GM19328 (cell line): ENCODE results near the gene PDZRN3.

ENCODE experiments used
- ATAC-seq: cut with Tn5 transposase; IDR thresholded peaks from one replicate; pipeline ENCODE4 v1.9.1; 2021; ENCODE audit warnings: mild to moderate bottlenecking, moderate library complexity; ENCODE audit not compliant: unreplicated experiment

Gene PDZRN3

DNA sequence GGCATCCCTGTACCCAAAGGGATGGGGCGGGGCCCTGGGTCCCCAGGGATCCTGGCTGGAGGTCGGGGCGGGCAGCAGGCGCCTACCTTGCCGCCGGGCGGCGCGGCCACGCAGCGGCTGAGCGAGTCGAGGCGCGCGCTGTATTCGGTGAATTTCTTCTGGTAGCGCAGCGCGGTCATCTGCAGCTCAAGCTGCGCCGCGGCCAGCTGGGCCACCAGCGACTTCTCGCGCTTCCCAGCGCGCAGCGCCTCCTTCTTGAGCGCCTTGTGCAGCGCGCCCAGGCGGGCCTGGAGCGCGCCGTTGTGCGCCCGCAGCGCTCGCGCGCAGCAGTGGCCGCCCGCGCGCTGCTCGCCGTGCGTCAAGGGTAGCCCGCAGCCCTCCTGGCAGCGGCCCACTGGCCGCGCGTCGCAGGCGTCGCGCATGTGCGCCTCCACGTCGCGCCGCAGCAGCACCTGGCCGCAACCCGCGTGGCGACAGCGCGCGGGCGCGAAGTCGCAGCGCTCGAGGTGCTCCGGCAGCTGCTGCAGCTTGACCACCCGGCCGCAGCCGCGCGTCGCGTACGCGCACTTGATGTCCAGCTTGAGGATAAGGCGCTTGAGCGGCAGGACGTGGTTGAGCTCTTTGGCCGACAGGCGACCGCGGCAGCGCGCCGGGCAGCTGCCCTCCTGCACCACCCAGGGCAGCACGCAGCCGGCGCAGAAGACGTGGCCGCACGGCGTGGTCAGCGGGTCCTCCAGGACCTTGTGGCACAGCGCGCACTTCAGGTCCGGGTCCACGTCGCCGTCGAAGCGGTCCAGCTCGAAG lies 522 bp downstream of the PDZRN3 start:
- no peak for ATAC-seq

DNA sequence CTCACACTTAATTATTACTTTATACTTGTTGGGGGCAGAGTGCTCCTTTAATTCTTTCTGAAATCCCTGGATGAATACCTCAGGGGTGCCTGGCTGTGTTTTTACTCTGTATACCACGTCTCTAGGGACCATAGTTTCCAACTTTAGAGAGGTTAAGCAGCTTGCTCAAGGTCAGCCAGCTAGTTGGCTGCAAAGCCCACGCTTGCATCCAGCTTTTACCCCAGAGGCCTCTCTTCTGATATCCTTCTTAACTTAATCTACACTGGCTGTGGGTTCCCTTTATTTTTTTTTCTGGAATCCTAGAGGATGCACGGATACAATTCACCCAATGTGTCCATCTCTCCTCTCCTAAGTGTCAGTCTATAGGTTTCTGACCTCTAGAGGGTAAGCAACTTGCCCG lies 1.4 kb downstream of the PDZRN3 start:
- no peak for ATAC-seq

DNA sequence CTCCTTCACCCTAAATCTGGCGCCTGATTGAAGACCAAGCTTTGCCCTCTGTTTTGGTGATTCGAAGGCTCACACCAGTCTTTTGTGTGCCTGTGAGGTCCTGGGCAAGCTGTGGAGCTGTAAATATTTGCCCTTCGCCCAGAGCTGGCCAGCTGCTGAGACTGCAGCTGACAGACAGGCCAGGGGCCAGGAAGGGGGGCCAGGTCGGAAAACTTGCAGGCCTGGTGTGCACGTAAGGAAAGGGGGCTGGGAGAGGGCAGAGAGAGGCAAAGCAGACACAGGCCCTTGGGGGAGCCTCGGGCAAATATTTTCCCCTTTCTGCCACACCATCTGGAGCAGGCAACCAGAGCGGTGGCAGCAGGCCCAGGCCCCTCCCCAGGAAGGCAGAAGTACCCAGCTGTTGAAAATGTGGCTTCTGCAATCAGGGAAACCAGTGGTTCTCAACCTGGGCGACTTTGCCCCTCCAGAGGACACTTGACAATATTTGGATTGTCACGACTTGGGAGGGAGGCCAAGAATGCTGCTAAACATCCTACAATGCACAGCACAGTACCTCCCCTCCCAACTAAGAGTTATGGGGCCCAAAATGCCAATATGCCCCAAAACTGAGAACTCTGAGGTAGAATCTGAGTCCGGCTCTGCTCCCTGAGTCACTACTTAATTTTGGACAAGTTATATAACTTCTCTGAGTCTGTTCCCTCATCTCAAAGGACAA lies 2.5 kb downstream of the PDZRN3 start:
- no peak for ATAC-seq

DNA sequence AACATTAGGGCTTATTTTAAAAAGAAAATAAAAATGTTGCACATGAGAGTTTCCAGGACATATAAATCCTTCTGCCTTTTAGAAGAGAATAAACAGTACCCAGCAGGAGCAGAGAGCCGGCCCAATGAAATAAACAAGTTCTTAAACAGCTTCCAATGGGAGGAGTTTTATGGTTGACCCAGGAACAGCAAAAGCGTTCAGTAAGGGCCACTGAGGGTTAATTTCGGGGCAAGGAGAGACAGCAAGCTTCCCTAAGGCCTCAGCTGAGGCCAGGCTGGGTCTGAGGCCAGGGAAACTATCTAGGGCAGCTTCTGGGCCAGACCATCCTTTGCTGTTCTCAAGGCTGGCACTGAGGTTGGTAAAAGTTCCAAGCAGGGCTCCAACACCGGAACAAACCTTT lies 3.4 kb downstream of the PDZRN3 start:
- no peak for ATAC-seq

DNA sequence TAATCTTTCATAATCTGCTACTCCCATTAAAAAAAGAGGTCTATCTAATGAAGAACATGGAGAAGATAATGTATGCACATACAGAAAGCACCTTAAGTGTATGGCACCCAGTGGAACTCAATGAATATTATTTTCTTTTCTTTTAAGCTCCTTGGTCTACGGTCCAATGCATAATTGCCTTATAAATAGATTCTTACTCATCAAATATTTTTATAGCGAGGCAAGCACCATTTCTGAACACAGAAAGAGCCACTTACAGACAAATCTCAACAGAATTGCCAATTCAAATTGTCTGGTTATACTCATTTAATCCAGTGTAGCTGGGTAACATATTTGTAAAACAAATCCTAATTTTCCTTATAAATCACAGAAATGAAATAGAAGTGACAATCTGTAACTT lies 6.3 kb downstream of the PDZRN3 start:
- no peak for ATAC-seq

DNA sequence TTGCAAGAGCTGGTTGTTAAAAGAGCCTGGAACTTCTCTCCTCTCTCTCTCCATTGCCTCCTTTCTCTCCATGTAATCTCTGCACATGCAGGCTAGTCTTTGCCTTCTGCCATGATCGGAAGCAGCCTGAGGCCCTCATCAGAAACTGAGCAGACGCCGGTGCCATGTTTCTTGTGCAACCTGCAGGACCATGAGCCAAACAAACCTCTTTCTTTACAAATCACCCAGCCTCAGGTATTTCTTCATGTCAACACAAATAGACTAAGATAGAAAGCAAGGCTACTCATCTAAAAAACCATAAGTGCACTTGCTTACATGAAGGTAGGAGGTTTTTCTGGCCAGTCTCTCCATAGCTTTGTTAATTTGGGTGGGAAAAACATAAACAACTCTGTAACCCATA lies 8.7 kb downstream of the PDZRN3 start:
- ATAC-seq: no peak

DNA sequence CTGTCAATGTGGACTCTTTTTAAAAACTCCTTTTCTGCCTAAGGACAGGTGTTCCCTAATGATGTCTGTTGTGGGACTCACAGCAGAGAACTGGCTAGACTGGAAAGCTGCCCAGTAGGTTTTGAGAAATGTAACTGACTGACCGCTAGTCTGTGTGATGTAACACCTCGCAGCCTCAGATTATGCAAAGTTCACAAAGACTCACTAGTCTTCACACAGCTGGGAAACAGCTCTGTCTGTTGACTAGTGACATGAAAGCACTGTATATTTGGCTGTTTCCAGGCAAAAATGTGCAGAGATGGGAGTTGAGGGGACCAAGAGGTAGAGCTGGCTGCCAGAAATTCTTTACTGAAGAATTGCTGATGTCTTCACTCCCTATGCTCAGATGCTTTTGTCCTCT lies 10.3 kb downstream of the PDZRN3 start:
- no peak for ATAC-seq

DNA sequence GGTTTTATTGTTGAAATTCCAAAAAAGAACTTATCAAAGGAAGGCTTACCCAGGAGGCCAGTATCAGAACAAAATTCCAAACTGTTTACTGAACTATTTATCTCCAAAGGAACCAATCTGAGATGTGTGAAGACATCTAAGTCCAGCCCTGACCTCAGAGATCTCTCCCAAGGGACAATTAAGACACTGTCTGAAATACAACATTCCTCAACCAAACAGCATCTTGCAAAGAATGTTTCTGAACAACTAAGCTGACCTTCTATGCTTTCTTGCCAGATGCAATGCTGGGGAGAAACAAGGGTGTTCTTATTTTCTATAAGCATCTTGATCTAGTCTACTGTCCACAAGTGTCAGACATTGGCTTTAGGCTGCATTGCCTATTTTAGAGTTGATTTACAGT lies 13.6 kb downstream of the PDZRN3 start:
- ATAC-seq: no peak

DNA sequence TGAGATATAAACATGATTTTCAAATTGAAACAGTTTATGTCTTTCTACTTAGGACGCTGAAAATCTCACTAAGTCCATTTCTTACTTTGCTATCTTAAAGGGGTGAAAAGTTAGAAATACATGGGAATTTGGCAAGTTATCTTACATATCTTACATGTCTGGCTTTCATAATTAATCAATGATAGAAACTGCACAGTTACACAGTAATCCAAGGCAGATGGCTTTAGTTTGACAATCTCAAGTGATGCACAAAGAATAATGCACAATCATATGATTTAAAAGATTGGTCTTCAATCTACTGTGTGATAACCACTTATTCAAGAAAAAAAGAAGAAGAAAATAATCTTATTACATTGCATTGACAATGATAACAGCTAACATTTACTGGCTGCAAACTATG lies 14.2 kb downstream of the PDZRN3 start:
- ATAC-seq: no peak

DNA sequence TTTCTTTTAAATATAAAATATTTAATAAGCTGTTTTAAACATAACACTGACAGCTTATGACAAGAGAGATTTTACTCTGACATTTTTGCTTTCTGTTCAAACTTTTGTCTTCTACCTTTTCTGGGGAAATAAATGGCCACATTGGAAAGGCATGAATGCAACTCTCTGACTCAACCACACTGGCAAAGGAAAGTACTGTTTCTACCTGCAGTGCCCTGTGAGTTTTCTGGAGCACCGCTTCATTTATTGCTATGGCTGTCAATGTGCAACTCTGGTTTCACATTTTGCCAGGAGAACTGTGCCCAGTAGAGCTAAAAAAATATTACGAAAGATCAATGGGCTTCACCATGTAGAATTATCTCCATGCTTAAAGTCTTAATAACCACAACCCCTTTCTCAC lies 15.1 kb downstream of the PDZRN3 start:
- no peak for ATAC-seq

DNA sequence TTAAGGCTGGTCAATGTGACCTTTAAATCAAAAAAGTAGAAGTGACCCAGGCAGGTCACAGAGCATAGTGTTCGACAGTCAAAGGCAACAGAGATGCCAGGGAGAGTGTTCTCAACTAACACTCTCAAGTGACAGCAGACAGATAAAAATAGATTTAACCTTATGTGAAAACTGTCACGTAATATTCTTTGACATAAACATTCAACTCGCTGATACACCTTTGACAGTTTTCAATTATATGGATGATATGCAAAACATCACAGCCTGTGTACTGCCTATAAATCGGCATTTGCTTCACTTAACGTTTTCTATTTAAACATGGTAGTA lies 15.5 kb downstream of the PDZRN3 start:
- ATAC-seq: no peak

DNA sequence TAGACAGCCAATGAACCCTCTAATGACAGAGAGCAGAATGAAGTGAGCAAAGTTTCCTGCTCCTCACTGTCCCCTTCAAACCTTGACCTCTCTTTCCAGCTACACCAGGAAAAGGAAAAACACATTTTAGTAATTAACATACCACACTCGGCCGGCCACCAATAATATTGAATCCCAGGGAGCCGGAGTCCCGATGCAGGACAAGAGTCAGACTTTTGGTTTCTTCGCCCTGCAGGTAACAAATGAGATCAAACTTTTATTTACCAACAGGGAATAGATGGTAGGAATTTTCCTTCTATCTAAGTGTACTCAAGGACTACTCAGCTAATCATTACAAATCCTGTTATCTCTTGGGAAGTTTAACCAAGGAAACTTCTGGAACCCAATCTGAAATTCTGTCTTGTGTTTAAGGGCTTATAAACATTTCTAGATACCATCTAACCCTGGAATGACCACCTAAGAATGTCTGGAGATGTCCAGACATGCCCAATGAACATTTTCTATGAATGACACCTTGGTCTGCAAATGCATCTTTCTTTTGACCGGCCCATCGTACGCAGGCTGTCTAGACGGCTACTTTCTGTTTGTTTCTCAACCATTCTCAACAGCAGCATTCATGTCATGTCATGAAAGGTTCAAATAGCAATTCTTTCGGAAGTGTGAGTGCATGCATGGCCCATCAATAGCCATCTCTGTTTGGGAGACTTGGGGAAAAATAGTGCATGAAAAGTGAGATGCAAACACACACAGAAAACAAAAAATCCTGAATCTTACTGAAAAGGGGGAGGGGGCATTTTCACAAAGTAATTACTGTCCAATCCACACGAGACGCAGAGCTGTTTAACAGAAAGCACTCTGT lies 16.1 kb downstream of the PDZRN3 start:
- no peak for ATAC-seq

DNA sequence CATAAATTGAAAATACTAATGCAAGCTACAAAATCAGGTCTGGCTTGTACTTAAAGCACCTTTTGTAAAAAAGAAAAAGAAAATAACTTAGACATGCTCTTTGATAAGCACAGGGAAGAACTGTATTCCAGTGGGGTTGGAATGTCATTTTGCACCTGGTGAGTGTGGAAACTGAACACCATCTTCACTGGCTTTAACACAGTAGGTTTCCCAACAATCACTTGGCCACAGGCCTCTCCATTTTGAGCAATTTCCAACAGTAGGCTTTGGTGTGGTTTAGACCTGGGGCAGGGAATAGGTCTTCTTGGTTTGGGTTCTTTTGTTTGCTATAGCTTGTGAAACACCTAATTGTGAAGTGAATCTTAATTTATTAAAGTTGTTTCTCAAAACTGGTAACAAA lies 18.9 kb downstream of the PDZRN3 start:
- no peak for ATAC-seq

DNA sequence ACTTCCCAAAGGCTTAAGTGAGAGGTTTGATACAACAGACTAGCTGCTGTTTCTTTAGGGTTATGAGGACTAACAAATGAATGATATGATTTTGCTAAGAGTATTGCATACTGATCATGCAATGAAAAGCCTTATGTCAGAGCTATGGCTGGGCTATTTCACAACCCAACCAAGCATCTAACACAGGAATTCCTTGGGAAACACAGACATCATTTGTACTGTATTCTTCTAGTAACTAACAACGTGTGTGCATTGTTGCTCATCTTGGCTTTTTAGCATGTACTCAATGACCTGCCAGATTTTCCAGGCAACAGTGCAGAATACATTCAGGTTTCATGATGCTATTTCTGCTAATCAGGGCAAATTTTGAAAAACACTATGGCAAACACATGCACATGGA lies 19.3 kb downstream of the PDZRN3 start:
- no peak for ATAC-seq

DNA sequence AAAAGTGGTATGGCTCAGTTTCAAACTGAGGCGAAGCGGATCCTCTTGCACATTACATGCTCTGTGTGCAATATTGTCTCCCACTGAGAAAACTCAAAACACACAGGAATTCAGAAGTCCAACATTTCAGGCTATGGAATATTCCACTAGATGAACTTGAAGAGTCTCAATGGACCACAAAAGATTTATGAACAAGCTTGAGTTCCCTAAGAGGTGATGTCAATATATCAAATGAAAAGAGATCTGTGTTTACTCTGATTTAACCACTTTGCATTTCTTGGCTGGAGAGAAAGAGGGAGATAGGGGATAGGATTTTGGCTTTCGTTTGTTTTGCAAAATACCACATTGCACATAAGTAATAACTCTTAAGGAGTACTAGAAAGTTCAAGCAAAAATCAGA lies 20.3 kb downstream of the PDZRN3 start:
- no peak for ATAC-seq

DNA sequence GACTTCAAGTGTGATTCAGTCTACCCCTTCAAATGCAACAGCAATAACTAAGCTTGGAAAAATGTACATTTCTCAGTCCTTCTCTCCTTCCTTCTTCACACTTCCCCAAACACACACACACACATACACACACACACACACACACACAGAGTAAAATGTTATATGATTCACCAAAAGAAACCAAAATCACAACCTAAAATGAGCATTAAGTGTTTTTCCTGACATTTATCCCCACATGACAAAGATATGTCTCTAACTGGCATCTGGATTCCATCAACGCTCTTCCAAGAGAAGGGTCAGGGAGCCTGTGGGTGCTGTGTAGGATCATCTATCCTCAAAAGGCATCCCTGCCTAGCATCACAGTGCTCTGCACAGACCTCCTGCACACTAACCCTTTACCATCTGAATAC lies 21.0 kb downstream of the PDZRN3 start:
- no peak for ATAC-seq

DNA sequence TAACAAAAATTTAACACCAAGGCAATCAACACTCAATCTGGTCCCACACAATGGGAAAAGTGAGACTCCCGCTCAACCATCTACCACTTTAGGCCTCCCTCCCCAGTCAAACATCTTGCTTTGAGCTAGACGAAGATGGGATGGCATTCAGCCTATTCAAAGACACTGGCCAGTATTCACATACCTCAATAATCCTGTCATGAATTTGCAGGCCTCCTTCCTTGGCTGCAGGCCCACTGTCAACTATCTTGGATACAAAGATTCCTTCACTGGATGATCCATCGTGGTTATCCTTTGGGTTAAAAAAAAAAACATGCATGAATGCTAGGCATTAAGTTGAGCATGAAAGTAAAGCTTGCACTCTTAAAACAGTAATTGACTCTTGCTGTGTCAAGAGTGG lies 22.6 kb downstream of the PDZRN3 start:
- ATAC-seq: no peak

DNA sequence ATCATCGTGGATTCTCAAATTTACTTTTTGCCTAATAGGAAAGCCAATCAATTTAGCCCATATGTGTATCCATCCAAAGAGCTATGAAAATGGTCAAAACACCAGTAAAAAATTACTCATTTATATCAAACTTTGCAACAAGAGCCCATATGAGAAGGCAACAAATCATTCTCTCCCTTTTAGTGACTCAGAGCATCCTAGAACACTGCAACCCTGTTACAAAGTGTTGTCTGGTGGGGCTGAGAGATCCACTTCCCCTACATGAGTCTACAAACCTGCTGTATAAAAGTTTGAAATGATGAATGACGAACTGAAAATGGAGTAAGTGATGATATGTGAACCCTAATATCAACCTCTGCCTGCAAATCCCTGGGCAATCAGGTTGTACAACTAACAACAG lies 23.3 kb downstream of the PDZRN3 start:
- ATAC-seq: no peak

DNA sequence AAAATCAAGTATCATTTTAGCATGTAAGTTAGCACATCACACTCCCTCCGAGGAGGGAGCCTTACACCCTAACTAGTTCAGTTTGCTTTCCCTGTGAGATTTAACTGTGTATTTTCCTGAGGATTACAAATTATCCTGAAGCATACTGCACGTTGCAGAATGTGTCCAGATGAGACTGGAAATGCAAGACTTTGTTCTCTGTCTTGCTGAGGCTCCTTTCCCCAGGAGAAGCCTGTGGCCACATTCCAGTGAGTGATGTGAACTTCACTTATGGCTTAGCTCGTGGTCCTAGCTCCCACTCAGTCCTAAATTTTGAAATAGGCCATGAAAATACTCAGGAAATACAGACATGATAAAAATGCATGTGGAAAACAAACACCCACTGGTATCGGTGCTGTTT lies 23.7 kb downstream of the PDZRN3 start:
- ATAC-seq: no peak

DNA sequence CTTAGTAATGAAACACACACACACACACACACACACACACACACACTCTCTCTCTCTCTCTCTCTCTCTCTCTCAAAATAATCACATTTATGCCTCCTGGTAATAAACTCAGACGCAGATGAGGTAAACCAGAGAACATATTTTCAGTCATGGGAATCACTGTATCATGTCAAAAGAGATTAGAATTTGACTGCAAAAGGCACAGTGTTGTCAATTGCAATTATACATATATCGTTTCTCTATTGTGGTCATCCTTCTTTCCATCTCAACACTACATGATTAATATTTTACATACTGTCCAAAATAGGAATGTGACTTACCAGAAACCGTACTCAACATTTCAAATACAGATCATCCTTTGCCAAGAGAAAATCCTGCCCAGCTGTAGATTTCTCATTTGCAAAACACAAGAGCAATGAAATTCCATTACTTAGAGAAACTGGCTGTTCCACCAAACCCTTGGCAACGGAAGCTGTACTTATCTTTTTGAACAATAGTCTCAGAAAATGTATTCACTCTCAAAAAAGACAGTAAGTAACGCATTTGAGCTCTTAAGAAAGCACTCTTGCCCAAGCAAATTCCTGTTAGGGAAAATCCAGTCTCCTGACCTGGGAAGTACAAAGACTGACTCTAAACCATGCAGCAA lies 24.3 kb downstream of the PDZRN3 start:
- ATAC-seq: no peak

DNA sequence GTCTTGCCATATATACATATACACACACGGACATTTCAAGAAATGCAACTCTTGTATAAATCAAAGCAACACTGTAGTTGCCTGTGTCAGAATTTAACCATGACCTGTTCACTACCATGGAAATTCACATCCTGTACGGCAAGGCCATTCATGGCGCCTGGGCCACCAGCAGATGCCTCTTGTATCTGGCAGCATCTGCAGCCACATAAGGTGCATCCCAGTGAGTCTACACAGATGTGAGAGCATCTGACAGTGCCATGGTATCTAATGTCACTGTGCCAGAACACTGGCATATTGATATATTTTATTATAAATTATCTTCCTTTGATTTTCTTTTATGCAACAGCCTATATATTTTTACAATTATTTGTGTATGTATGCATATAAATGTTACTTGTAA lies 25.1 kb downstream of the PDZRN3 start:
- ATAC-seq: no peak
